B cell (primary cell): ENCODE measurements around the gene RGS10. TPM values are rescaled to one million over a fixed set of nuclear protein-coding genes. Genes with fewer than 3 reads are reported as not detected.
A peak's percentile ranks its signal among the peaks of the same experiment; 100 is the strongest.

Experiments used
- ATAC-seq: fragments of 200-7000 bp; cut with Tn5 transposase; one replicate; pipeline ENCODE4 v1.10.0; 2021; ENCODE audit warnings: low read depth, mild to moderate bottlenecking, moderate number of reproducible peaks, moderate library complexity
- CTCF ChIA-PET: fragments of 350-600 bp; sonication (Branson Sonifier 250); formaldehyde crosslinking; loops from one replicate; lab custom pipeline; 2021; ENCODE audit warnings: antibody characterized with exemption, inconsistent platforms; lab: Charles Lee
- POLR2A ChIA-PET: fragments of 350-600 bp; sonication (Branson Sonifier 250); formaldehyde crosslinking; loops from one replicate; lab custom pipeline; 2021; ENCODE audit warnings: antibody characterized with exemption; lab: Charles Lee
- DNase-seq: peaks from one replicate; pipeline ENCODE4 v3.0.0; 2013
- H2AFZ ChIP-seq: 2 replicates; pipeline ENCODE4 v1.6.1; 2012; ENCODE audit warnings: mild to moderate bottlenecking, low read depth, low read length; ENCODE audit not compliant: insufficient read depth, poor library complexity, severe bottlenecking
- H3K27ac ChIP-seq, 2 donors: 1 replicate in 1 of 2; 2 replicates in 1 of 2; pipeline ENCODE4 v1.5.1; 2012 to 2013; ENCODE audit warnings: low read length in 2 of 2, mild to moderate bottlenecking in 2 of 2, moderate library complexity in 1 of 2
- H3K27me3 ChIP-seq, 4 experiments: fragments of 200-600 bp in 1 of 4; sonication (generic) in 1 of 4; replicated peaks in 1 of 4; 1 replicate in 2 of 4; 2 replicates in 2 of 4; pipeline versions ENCODE4 v1.6.1 to v1.7.0; 2013 to 2016; ENCODE audit warnings: low read length in 3 of 4, mild to moderate bottlenecking in 2 of 4, mixed read lengths in 1 of 4, moderate library complexity in 1 of 4; ENCODE audit not compliant: insufficient read depth in 4 of 4, control insufficient read depth in 3 of 4; ENCODE audit errors: control extremely low read depth in 1 of 4
- H3K36me3 ChIP-seq, 2 experiments: replicated peaks in 1 of 2; 1 replicate in 1 of 2; 2 replicates in 1 of 2; pipeline versions ENCODE4 v1.6.1 to v1.7.1; 2013; ENCODE audit warnings: low read length in 1 of 2; ENCODE audit not compliant: insufficient read depth in 2 of 2, control insufficient read depth in 1 of 2; ENCODE audit errors: control extremely low read depth in 1 of 2, extremely low read depth in 1 of 2
- H3K4me1 ChIP-seq, 2 donors: fragments of 200-600 bp in 1 of 2; sonication (generic) in 1 of 2; 1 replicate in 1 of 2; 2 replicates in 1 of 2; pipeline versions ENCODE4 v1.5.1 to v1.6.1; 2013 to 2017; ENCODE audit warnings: low read length in 2 of 2; ENCODE audit not compliant: control insufficient read depth in 2 of 2, insufficient read depth in 2 of 2
- H3K4me2 ChIP-seq: replicated peaks from 2 replicates; pipeline ENCODE3; 2012; ENCODE audit warnings: mild to moderate bottlenecking, low read depth, low read length; ENCODE audit not compliant: poor library complexity, severe bottlenecking
- H3K4me3 ChIP-seq, 5 experiments: fragments of 200-600 bp in 1 of 5; sonication (generic) in 1 of 5; 1 replicate in 3 of 5; 2 replicates in 2 of 5; pipeline versions ENCODE4 v1.5.1 to v1.7.0; 2011 to 2016; ENCODE audit warnings: low read length in 4 of 5, mild to moderate bottlenecking in 4 of 5, low read depth in 2 of 5, control low read depth in 1 of 5, moderate library complexity in 1 of 5; ENCODE audit not compliant: insufficient read depth in 1 of 5; ENCODE audit errors: control extremely low read depth in 1 of 5, extremely low read depth in 1 of 5
- H3K79me2 ChIP-seq: fragments of 200-600 bp; sonication (generic); one replicate; pipeline ENCODE4 v1.6.0; 2016; ENCODE audit warnings: low read length; ENCODE audit not compliant: control insufficient read depth, insufficient read depth
- H3K9ac ChIP-seq: fragments of 200-600 bp; sonication (generic); 2 replicates; pipeline ENCODE4 v1.6.1; 2017; ENCODE audit warnings: mild to moderate bottlenecking, low read length, moderate library complexity
- H3K9me3 ChIP-seq, 3 donors: one replicate each; pipeline versions ENCODE4 v1.6.1 to v1.7.1; 2013; ENCODE audit warnings: low read length in 2 of 3; ENCODE audit not compliant: control insufficient read depth in 2 of 3, insufficient read depth in 1 of 3; ENCODE audit errors: control extremely low read depth in 1 of 3
- H4K20me1 ChIP-seq: 2 replicates; pipeline ENCODE4 v1.6.0; 2012; ENCODE audit warnings: mild to moderate bottlenecking, low read length; ENCODE audit not compliant: insufficient read depth, control insufficient read depth, poor library complexity, severe bottlenecking
- H3K27ac Mint-ChIP-seq: one replicate; pipeline ENCODE4 v1.8.0; 2021; ENCODE audit warnings: mixed read lengths
- H3K27me3 Mint-ChIP-seq: one replicate; pipeline ENCODE4 v1.8.0; 2021; ENCODE audit warnings: mixed read lengths
- H3K4me1 Mint-ChIP-seq: one replicate; pipeline ENCODE4 v1.8.0; 2021; ENCODE audit warnings: mixed read lengths
- H3K4me3 Mint-ChIP-seq: one replicate; pipeline ENCODE4 v1.8.0; 2021; ENCODE audit warnings: mixed read lengths
- H3K9me3 Mint-ChIP-seq: one replicate; pipeline ENCODE4 v1.8.0; 2022; ENCODE audit warnings: mixed read lengths; ENCODE audit not compliant: insufficient read depth
- CTCF ChIP-seq: fragments of 200-600 bp; IDR thresholded peaks from one replicate; pipeline ENCODE4 v1.8.0; 2022; ENCODE audit warnings: antibody characterized with exemption, mild to moderate bottlenecking
- EZH2 ChIP-seq: IDR thresholded peaks from 2 replicates; pipeline ENCODE4 v1.6.1; 2012; ENCODE audit warnings: borderline replicate concordance, low read depth, mild to moderate bottlenecking, moderate library complexity, low read length; ENCODE audit not compliant: insufficient read depth, poor library complexity, severe bottlenecking
- WGBS: methylation state at CpG from one replicate; pipeline ENCODE4 v1.1.5; 2013; ENCODE audit warnings: missing lambda C conversion rate; ENCODE audit not compliant: insufficient coverage; 5-methylcytosine and 5-hydroxymethylcytosine counted together
- intact Hi-C: fragments of 100-400 bp; cut with micrococcal nuclease; formaldehyde crosslinking; loops from one replicate; pipeline ENCODE4 v1.10.0; 2022
- polyA plus RNA-seq: library from polyadenylated mRNA; depleted of rRNA; stranded (reverse); fragments of >200 nt; gene quantifications from 2 replicates; pipeline ENCODE4 v1.2.3, GENCODE V29; 2012
- total RNA-seq, 2 donors: library from RNA; stranded (reverse); fragments of 120-200 nt in 1 of 2; gene quantifications; 1 replicate in 1 of 2; 2 replicates in 1 of 2; pipeline versions ENCODE4 v1.2.3 to v1.2.4, GENCODE V29; 2013 to 2022

The RGS10 gene
- total and polyA plus RNA-seq, 2 donors (not counting 1 experiment from before 2014, with no cell fraction given), result 10.9 to 20.3 TPM

DNA sequence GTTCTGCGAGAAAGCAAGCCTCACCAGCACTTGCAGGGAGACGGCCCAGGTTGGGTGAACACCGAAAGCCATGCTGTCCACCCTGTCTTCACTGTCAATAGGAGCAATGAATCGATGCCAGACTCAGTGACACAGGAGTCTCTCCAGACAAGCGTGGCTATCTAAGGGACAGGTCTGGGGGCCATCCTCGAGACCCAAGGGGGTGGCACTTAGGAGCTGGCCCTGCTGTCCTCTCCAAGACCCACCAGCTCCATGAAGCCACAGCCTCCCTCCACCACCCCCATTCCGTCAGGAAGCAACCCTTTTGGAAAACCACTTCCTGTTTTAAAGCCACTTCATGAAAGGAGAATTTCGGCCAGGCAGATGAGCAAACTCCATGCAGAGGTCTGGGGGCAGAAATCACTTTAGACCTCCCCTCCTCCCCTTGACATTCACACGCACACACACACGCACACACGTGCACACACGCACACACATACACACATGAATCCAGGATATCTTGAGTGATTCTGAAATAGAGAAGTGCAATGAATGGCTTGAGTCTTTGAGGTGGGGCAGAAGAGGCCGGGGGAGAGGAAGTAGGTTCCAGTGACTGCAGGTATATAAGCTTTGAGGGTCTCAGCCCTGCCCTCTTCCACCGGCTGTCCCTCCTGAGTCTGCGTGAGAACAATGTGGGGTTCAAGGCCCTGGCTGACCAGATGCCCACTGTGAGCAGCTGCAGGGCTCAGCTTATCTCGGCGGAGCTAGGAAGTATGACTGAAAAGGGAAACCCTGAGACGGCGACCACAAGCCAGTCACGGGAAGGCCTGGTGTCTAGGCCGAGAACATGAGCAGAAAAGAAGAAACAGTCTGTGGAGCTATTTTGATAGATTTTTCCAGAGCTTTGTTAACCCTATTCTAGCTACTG lies 25.0 kb downstream of the RGS10 start:
- H3K36me3 ChIP-seq, result peaks cover 0 to 3% of the 10 kb centered on the region in 2 experiments
- H3K27me3 ChIP-seq, result no peaks in the 10 kb centered on the region
- H3K4me3 ChIP-seq, result peak overlapping the region in 3 of 5 experiments; percentile 25 to 51 (median 33)
- DNase-seq (peak; percentile 89), ATAC-seq (peak; percentile 73)
- CTCF ChIA-PET, result interaction anchor here (0.6 to 3.0 kb wide), 8 partner anchors 18 to 311 kb away, joined by 3 to 12 read pairs (median 6); partner anchors contain the start of genes GRK5 and RGS10
- H3K79me2 ChIP-seq, result no peaks in the 10 kb centered on the region
- intact Hi-C loops, result loop anchor here (1.0 to 5.0 kb wide), 4 partner anchors 26 to 211 kb away; partner anchors contain the start of gene TIAL1
- H4K20me1 ChIP-seq, result no peaks in the 10 kb centered on the region
- Mint-ChIP-seq H3K9me3 (no peaks in the 10 kb centered on the region), H3K4me1 (peaks cover 34% of the 10 kb centered on the region), H3K27ac (peak overlapping the region; percentile 94), H3K27me3 (no peaks in the 10 kb centered on the region), H3K4me3 (peak overlapping the region; percentile 64)
- POLR2A ChIA-PET, result interaction anchor here (0.5 to 2.0 kb wide), 4 partner anchors 24 to 415 kb away, joined by 3 to 10 read pairs (median 4); partner anchors contain the start of gene RGS10
- H3K4me1 ChIP-seq, result peaks cover 31 to 38% of the 10 kb centered on the region in 2 donors
- peak overlapping the region; percentile 67 to 95 for H3K27ac ChIP-seq
- H3K4me2 ChIP-seq, result peak overlapping the region; percentile 77
- TF ChIP-seq EZH2, result no peak
- no peak for TF ChIP-seq CTCF
- WGBS, result 12% methylated on average over 16 of the region's 21 CpGs
- H3K9ac ChIP-seq, result peak overlapping the region; percentile 27
- H3K9me3 ChIP-seq, result no peaks in the 10 kb centered on the region
- peak overlapping the region; percentile 72 for H2AFZ ChIP-seq
